NCI-H524 (cell line): ENCODE measurements around the gene CCDC106.

ENCODE experiments used
- DNase-seq, 2 experiments: peaks; one replicate each; lab custom pipeline; 2025; lab: John Stamatoyannopoulos, UW

The CCDC106 gene

DNA sequence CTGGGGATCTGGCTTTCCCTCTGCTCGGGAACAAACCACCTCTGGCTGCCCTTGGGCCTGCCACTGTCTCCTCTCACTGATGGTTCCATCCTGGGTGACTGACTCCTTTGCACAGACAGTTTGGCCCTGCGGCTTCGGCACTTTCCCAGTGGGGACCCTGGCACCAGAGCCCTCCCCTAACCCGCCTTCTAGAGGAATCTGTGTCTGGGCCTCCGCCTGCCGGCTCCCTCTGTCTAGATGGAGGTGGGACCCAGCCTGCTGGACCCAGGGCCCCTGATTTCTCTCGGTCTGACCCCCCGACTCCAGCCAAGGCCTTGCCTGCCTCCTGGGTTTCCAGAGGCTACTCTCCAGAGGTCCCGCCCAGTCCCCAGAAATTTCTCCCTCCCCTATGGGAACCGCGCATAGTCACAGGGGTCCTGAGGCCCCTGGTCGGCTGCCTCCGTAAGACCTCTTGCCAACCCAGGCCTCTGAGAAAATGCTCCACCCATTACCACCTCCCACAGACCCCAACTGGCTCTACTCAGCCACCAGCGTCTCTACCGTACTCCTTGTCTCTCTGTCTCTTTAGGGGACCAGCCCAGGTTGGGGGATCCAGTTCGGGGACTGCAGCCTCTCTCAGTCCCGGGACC lies 2.7 kb downstream of the CCDC106 start:
- no peak for DNase-seq

- no peak for DNase-seq
Observed at GRCh38 chr19:55651236-55651635, 3.2 kb downstream of the CCDC106 start.

GRCh38 chr19:55652311-55653128 lies 4.5 kb downstream of the CCDC106 start:
- DNase-seq: no peak

DNA sequence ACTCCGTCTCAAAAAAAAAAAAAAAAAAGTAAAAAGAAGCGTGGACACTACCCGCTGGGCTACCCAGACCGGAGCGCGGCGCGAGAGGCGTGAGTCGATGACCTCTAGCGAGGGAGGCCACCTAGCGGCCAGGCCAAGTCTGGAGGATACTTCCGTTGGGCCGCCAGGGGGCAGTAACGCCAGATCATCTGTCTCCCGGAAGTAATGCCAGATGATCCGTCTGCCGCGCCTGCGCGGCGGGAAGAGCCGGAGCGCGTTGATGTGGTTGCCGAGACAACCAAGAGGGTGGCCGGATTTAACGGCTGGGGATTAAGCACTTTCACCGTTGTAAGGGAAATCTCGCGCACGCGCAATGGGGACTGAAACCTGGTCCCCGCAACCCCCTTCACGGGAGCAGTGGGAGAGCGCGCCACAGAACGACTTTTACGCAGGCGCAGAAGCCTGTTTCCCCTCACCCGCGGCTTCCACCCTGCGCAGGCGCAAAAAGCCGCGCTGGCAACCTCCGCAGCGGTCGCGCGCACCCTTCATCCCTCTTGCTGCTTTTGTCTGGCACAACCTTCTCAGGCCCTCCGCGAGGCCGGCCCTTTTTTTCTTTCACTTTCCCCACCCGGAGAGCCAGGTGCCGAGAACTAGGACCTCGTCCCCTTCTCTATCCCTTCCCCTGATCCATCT lies 5.8 kb downstream of the CCDC106 start:
- peak; percentile 100 for DNase-seq

- peak; percentile 99 to 100 for DNase-seq
Observed at GRCh38 chr19:55654323-55654867, 6.4 kb downstream of the CCDC106 start.

DNA sequence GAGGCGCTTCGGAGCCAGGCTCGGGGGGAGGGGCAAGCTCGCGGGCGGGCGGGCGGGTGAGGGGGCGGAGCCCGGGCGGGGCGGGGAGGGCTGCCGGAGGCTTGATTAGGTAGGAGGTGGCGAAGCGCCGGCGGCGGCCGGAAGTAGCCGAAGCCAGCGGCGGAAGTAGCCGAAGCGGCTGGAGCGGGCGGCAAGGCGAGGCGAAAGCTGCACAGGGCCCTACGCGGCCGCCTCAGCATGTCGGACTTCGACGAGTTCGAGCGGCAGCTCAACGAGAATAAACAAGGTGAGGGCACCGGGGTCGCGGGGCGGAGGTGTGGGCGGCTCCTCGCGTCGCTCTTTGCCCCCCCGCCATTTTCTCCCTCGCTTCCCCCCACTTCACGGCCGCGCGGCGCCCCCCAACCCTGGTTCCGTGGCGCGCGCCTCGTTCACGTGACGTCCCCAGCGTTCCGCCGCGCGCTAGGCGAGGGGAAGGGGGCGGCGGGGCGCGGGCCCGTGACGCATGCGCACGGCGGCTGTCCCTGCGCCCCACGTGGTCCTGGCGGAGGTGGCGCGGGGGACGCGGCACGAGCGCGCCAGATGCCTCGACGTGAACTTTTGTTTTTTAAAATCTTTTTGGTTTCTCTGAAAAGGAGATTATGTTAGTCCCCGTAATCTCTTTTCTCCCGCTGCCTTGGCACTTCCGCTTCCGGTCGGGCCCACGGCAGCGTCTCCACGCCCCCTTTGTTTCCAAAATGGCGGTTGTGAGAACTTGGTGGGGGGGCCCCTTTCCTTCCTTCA lies 7.0 kb downstream of the CCDC106 start, which contains the start of gene U2AF2:
Gene U2AF2 (plus strand): TSS at position 168 of the 780 bp plus-strand sequence. CDS start 70 bp downstream, at position 238.
- peak; percentile 85 to 96 for DNase-seq

DNA sequence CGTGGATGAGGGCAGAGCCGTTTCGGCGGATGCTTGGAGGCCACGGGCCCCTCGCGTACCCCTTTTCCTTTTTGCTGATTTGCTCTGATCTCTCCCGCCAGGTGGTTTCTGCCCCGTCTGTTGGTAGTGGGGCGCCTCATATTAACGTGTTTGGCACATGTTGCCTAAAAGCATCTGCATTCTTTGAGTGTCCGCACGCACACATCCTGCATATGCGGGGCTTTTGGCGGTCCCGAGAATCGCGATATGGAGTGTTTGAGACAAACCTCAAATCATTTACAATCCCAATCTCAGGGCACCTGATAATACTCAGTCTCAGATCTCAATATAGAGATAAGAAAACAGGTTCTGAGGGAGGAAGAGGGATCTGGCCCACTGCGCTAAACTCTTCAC lies 7.6 kb downstream of the CCDC106 start:
- no peak for DNase-seq

DNA sequence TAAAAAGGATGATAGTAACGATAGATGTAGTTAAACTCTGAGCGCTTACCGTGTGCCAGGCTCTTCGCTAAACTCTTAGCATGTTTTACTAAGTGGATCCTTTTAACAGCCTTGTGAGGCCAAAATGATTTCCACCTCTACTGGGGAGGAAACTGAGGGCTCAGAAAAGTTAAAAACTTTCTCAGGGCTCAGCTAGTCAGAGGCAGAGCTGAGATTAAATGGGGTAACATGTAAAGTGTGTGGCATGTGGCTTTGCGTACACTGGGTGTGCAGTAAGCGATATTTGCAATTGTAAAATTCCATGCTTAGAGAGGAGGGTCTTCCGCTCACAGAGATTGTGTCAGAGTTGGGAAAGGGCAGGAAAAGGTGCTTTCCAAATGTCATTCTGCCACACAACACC lies 8.5 kb downstream of the CCDC106 start:
- DNase-seq: no peak

- DNase-seq: no peak
Observed at GRCh38 chr19:55656988-55657747, 9.2 kb downstream of the CCDC106 start.

DNA sequence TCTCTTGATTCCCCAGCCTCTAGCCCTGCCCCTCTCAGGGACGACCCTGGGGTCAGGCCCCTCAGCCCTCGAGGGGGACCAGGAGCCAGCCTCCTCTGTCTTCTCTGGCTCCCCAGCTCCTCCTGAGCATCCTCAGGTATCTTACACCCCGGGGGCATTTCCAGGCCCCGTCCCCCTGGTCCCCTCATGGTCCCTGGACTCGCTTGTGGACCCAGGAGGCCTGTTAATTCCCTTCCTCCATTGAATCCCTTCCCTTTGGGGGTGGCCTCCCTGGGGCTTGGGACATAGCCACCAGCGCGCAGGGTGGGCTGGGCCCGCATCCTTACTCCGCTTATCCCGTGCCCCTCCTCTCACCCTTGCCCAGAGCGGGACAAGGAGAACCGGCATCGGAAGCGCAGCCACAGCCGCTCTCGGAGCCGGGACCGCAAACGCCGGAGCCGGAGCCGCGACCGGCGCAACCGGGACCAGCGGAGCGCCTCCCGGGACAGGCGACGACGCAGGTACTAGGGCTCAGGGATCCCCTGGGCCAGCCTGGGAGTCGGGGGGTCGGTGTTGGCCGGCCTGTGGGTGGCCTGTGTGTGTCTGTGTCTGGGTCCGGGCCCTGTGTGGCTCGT lies 10.9 kb downstream of the CCDC106 start:
- DNase-seq: no peak

GRCh38 chr19:55659822-55660221 lies 11.8 kb downstream of the CCDC106 start:
- DNase-seq: no peak

DNA sequence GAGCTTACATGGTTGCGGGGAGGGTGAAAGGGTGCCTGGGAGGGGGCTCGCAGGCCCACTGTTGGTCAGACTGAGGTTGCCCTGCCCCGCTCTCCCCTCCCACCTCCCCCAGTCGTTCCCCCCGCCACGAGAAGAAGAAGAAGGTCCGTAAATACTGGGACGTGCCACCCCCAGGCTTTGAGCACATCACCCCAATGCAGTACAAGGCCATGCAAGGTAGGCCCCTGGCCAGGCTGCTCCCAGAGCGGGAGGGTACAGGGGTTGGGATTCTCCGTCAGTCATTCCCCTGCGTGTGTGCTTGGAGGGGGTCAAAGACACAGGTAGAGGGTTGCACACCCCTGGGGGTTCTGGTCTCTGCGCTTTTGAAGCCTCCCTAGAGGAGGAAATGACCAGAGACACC lies 12.4 kb downstream of the CCDC106 start:
- DNase-seq: no peak

- no peak for DNase-seq
Observed at GRCh38 chr19:55660991-55661390, 13.0 kb downstream of the CCDC106 start.

- DNase-seq: no peak
Observed at GRCh38 chr19:55661826-55662225, 13.8 kb downstream of the CCDC106 start.

DNA sequence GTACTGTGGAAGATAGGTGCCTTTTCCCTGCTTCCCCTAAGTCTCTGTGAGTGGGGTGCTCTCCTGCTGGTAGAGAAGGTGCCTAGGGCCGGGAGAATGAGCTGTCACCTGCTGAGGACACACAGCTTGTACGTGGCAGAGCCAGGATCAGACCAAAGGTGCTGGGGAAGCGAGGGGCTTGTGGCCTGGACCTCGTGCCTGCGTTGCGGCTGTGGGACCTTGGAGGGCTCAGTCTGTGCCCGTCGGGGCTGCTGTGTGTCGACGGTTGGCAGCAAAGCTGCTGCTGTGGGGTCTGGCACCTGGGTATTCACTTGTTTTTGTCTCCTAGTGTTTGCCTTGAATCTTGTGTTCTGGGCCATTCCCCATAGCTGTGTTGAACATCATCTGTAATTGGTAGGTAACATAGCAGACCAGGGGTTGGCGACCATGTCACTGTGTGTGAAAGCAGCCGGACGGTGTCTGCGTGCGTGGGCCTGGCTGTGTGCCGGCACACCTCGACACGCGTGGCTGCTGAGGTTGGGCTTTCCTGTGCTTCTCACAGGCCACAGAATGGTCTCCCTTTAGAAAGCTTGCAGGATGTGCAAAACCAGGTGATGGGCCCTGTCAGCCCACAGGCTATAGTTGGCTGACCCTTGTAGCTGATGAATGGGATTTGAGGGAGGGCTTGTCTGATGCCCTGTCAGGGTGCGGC lies 16.0 kb downstream of the CCDC106 start:
- no peak for DNase-seq

DNA sequence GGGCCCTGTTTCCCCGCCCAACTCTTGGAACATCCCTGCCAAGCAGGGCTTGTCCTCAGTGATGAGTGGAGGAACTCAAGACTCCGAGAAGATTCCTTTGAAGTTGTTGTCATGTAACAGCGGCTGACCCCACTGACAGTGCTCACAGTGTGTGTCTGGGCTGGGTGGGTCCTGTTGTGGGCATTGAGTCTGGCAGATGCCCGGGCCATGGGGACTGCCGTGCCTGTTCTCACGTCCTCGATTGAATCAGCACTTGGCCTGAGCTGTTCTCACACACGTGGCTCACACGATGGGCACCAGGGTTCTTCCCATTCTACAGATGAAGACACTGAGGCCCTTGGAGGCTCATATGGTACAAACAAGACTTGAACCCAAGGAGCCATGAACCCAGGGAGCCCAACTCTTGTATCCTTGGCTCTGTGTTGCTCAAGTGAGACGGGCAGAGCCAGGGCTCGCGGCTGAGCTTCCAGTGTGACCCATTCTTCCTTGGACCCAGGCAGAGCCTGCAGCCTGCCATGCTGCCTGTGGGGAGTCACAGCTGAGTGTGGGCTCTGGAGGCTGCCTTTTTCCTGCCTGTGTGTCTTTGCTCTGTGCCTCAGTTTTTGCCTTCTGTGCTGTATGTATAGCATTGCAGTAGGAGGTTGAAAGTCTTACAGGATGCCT lies 18.5 kb downstream of the CCDC106 start:
- no peak for DNase-seq

GRCh38 chr19:55667006-55667381 lies 19.0 kb downstream of the CCDC106 start:
- no peak for DNase-seq

- DNase-seq: no peak
Observed at GRCh38 chr19:55667511-55667910, 19.5 kb downstream of the CCDC106 start.

GRCh38 chr19:55667958-55668357 lies 19.9 kb downstream of the CCDC106 start:
- no peak for DNase-seq
